IMR-90 (cell line): ENCODE results near the gene IFNL1.

Experiments
- FOS ChIP-seq: fragments of 150-350 bp; IDR thresholded peaks from 2 replicates; pipeline ENCODE4 v1.6.1; 2016; ENCODE audit warnings: low read depth, low read length
- POLR2A ChIP-seq: IDR thresholded peaks from 2 replicates; pipeline ENCODE4 v1.6.1; 2012; ENCODE audit warnings: mild to moderate bottlenecking, low read depth, low read length
- RFX5 ChIP-seq: IDR thresholded peaks from 2 replicates; pipeline ENCODE4 v1.8.0; 2012; ENCODE audit warnings: low read depth, mild to moderate bottlenecking, low read length, moderate library complexity
- TF ChIP-seq, protein P1 (sequence below): conservative IDR thresholded peaks from 2 replicates; pipeline ENCODE4 v1.5.1; 2012; ENCODE audit warnings: mild to moderate bottlenecking, low read depth, low read length, improper control_type of control experiment

DNA sequence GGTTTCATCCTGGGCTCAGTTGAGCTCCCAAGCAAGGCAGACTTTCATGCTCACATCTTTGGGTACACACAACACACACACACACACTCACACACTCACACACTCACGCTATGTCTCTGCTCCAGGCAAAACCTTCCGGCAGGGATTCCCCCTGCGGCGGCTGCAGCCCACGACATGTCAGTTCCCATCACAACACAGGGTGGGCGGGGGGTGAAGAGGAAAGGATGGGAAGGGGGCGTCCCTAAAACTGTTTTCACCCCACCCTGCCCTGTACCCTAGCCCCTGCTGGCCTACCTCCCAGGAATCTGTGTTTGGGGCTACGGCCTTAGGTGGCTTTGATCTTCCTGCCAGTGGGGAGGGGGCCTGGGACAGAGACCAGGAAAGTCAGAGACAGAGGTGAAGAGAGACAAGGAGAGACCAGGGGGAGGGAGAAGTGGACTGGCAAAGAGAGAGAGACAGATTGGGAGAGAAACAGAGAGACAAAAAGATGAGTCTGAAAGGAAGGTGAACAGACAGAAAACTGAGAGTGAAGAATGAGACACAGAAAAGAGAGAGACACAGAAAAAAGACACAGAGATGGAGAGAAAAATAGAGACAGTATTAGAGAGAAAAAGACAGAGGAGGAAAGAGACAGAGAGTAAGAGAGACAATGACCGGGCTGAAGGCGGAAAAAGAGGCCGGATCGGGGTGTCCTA is 20.6 kb downstream of the IFNL1 start:
- TF ChIP-seq POLR2A: no peak
- TF ChIP-seq, protein P1, sequence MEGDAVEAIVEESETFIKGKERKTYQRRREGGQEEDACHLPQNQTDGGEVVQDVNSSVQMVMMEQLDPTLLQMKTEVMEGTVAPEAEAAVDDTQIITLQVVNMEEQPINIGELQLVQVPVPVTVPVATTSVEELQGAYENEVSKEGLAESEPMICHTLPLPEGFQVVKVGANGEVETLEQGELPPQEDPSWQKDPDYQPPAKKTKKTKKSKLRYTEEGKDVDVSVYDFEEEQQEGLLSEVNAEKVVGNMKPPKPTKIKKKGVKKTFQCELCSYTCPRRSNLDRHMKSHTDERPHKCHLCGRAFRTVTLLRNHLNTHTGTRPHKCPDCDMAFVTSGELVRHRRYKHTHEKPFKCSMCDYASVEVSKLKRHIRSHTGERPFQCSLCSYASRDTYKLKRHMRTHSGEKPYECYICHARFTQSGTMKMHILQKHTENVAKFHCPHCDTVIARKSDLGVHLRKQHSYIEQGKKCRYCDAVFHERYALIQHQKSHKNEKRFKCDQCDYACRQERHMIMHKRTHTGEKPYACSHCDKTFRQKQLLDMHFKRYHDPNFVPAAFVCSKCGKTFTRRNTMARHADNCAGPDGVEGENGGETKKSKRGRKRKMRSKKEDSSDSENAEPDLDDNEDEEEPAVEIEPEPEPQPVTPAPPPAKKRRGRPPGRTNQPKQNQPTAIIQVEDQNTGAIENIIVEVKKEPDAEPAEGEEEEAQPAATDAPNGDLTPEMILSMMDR: no peak
- no peak for TF ChIP-seq RFX5
- no peak for TF ChIP-seq FOS
